H1 (cell line): ENCODE results near the gene SF3A2. TPM values are rescaled to one million over a fixed set of nuclear protein-coding genes. Genes with fewer than 3 reads are reported as not detected.
A peak's percentile ranks its signal among the peaks of the same experiment; 100 is the strongest.

ENCODE experiments used
- CTCF ChIA-PET: fragments of 300-600 bp; sonication (Branson Sonifier 250); formaldehyde crosslinking; loops from one replicate; lab custom pipeline; 2021; ENCODE audit not compliant: partially characterized antibody; lab: Charles Lee
- POLR2A ChIA-PET: fragments of 300-600 bp; sonication (Branson Sonifier 250); formaldehyde crosslinking; loops from one replicate; lab custom pipeline; 2021; ENCODE audit warnings: inconsistent platforms; ENCODE audit not compliant: partially characterized antibody; lab: Charles Lee
- DNase-seq, 2 experiments: peaks; one replicate each; pipeline versions ENCODE4 v3.0.0 to v3.0.0-alpha.2; 2010 to 2022; ENCODE audit warnings: low spot score in 2 of 2, low read depth in 1 of 2, mixed read lengths in 1 of 2
- FAIRE-seq: peaks from 2 replicates; lab custom pipeline; 2011; peaks lifted over from hg19 to GRCh38; lab: Jason Lieb, UNC
- H2AFZ ChIP-seq: 2 replicates; pipeline ENCODE4 v1.8.1; 2012; ENCODE audit warnings: low read length, inconsistent platforms
- H2AK5ac ChIP-seq: 2 replicates; pipeline ENCODE4 v1.6.1; 2013; ENCODE audit warnings: low read depth, low read length
- H2BK120ac ChIP-seq: replicated peaks from 2 replicates; pipeline ENCODE3; 2013; ENCODE audit warnings: low read depth, low read length, inconsistent platforms
- H2BK12ac ChIP-seq: 2 replicates; pipeline ENCODE4 v1.6.1; 2013; ENCODE audit warnings: low read depth, low read length
- H2BK15ac ChIP-seq: 2 replicates; pipeline ENCODE4 v1.6.1; 2013; ENCODE audit warnings: low read length
- H2BK20ac ChIP-seq: 2 replicates; pipeline ENCODE4 v1.6.1; 2013; ENCODE audit warnings: low read length
- H2BK5ac ChIP-seq: 2 replicates; pipeline ENCODE4 v1.6.1; 2013; ENCODE audit warnings: low read depth, low read length
- H3K14ac ChIP-seq: 2 replicates; pipeline ENCODE4 v1.6.1; 2013; ENCODE audit warnings: inconsistent platforms; ENCODE audit not compliant: insufficient read length
- H3K18ac ChIP-seq: 2 replicates; pipeline ENCODE4 v1.6.1; 2013; ENCODE audit warnings: low read length; ENCODE audit errors: extremely low read depth
- H3K23ac ChIP-seq: 2 replicates; pipeline ENCODE4 v1.6.1; 2013; ENCODE audit warnings: inconsistent platforms; ENCODE audit not compliant: insufficient read length
- H3K23me2 ChIP-seq: 2 replicates; pipeline ENCODE4 v1.6.1; 2013; ENCODE audit warnings: low read depth, low read length
- H3K27ac ChIP-seq: 2 replicates; pipeline ENCODE4 v1.6.1; 2011; ENCODE audit warnings: low read depth, low read length, inconsistent platforms
- H3K27me3 ChIP-seq, 4 experiments: replicated peaks in 1 of 4; 1 replicate in 1 of 4; 2 replicates in 3 of 4; pipeline versions ENCODE4 v1.6.1 to v1.8.1; 2011 to 2013; ENCODE audit warnings: low read length in 3 of 4, mild to moderate bottlenecking in 3 of 4, inconsistent platforms in 2 of 4, mixed read lengths in 2 of 4, moderate library complexity in 1 of 4; ENCODE audit not compliant: control insufficient read depth in 3 of 4, insufficient read depth in 3 of 4; ENCODE audit errors: extremely low read depth in 1 of 4
- H3K36me3 ChIP-seq, 4 experiments: 2 replicates each; pipeline versions ENCODE4 v1.6.1 to v1.8.1; 2011 to 2013; ENCODE audit warnings: mild to moderate bottlenecking in 4 of 4, low read length in 3 of 4, moderate library complexity in 2 of 4, control low read depth in 1 of 4, inconsistent platforms in 1 of 4; ENCODE audit not compliant: insufficient read depth in 4 of 4, control insufficient read depth in 2 of 4
- H3K4ac ChIP-seq: replicated peaks from 2 replicates; pipeline ENCODE3; 2013; ENCODE audit warnings: low read length, low read depth, mixed read lengths, inconsistent platforms; ENCODE audit not compliant: insufficient read length
- H3K4me1 ChIP-seq, 4 experiments: replicated peaks in 1 of 4; 1 replicate in 1 of 4; 2 replicates in 3 of 4; pipeline versions ENCODE4 v1.6.1 to v1.8.1; 2011 to 2013; ENCODE audit warnings: low read length in 3 of 4, inconsistent platforms in 2 of 4, mixed read lengths in 1 of 4; ENCODE audit not compliant: insufficient read depth in 4 of 4, control insufficient read depth in 3 of 4
- H3K4me2 ChIP-seq, 2 experiments: 2 replicates each; pipeline versions ENCODE4 v1.6.1 to v1.8.1; 2011 to 2013; ENCODE audit warnings: low read depth in 2 of 2, low read length in 2 of 2, control low read depth in 1 of 2, inconsistent platforms in 1 of 2, mild to moderate bottlenecking in 1 of 2; ENCODE audit not compliant: insufficient read depth in 1 of 2
- H3K4me3 ChIP-seq, 4 experiments: fragments of 200-600, 300-600 bp in 1 of 4; sonication (generic), shearing (Covaris generic), sonication (Bioruptor Twin) in 1 of 4; 2 replicates each; pipeline versions ENCODE4 v1.5.1 to v1.8.1; 2011 to 2016; ENCODE audit warnings: low read length in 4 of 4, low read depth in 3 of 4, control low read depth in 2 of 4, inconsistent platforms in 2 of 4, mild to moderate bottlenecking in 2 of 4, mixed read lengths in 1 of 4, moderate library complexity in 1 of 4; ENCODE audit not compliant: insufficient read depth in 2 of 4; ENCODE audit errors: extremely low read depth in 1 of 4
- H3K56ac ChIP-seq: replicated peaks from 2 replicates; pipeline ENCODE3; 2013; ENCODE audit warnings: low read depth, mild to moderate bottlenecking, mixed read lengths, low read length, inconsistent platforms; ENCODE audit not compliant: insufficient read length
- H3K79me1 ChIP-seq: 2 replicates; pipeline ENCODE4 v1.6.1; 2013; ENCODE audit warnings: low read depth, low read length, control low read depth
- H3K79me2 ChIP-seq, 2 experiments: 2 replicates each; pipeline versions ENCODE4 v1.6.1 to v1.8.1; 2012 to 2013; ENCODE audit warnings: low read length in 2 of 2, mild to moderate bottlenecking in 2 of 2, inconsistent platforms in 1 of 2; ENCODE audit not compliant: insufficient read depth in 2 of 2, control insufficient read depth in 1 of 2
- H3K9ac ChIP-seq, 4 experiments: replicated peaks in 1 of 4; 1 replicate in 1 of 4; 2 replicates in 3 of 4; pipeline versions ENCODE4 v1.6.1 to v1.8.1; 2011 to 2013; ENCODE audit warnings: low read depth in 3 of 4, low read length in 3 of 4, control low read depth in 2 of 4, mild to moderate bottlenecking in 2 of 4, moderate library complexity in 2 of 4, inconsistent platforms in 1 of 4; ENCODE audit errors: extremely low read depth in 1 of 4
- H3K9me3 ChIP-seq, 2 experiments: 2 replicates each; pipeline versions ENCODE4 v1.6.1 to v1.8.1; 2012 to 2013; ENCODE audit warnings: mild to moderate bottlenecking in 2 of 2, moderate library complexity in 2 of 2, control low read depth in 1 of 2, inconsistent platforms in 1 of 2, low read depth in 1 of 2, low read length in 1 of 2, mixed read lengths in 1 of 2; ENCODE audit not compliant: insufficient read depth in 2 of 2
- H4K20me1 ChIP-seq, 2 experiments: replicated peaks in 1 of 2; 2 replicates each; pipeline versions ENCODE3 to v1.8.1; 2011 to 2013; ENCODE audit warnings: inconsistent platforms in 2 of 2, low read length in 2 of 2, mild to moderate bottlenecking in 1 of 2; ENCODE audit not compliant: insufficient read depth in 2 of 2, control insufficient read depth in 1 of 2
- H4K5ac ChIP-seq: 2 replicates; pipeline ENCODE4 v1.6.1; 2013; ENCODE audit warnings: low read length, low read depth, mixed read lengths, inconsistent platforms; ENCODE audit not compliant: insufficient read length
- H4K8ac ChIP-seq: 2 replicates; pipeline ENCODE4 v1.8.0; 2013; ENCODE audit warnings: mild to moderate bottlenecking, moderate library complexity, low read length, inconsistent platforms; ENCODE audit not compliant: insufficient read depth; ENCODE audit errors: extremely low read depth
- H4K91ac ChIP-seq: replicated peaks from 2 replicates; pipeline ENCODE3; 2013; ENCODE audit warnings: low read length, mixed read lengths, inconsistent platforms; ENCODE audit not compliant: insufficient read length
- CTCF ChIP-seq, 3 experiments: IDR thresholded peaks; 1 replicate in 2 of 3; 2 replicates in 1 of 3; pipeline versions ENCODE4 v1.5.1 to v1.6.1; 2011; ENCODE audit warnings: low read length in 3 of 3, mild to moderate bottlenecking in 3 of 3, inconsistent platforms in 2 of 3, low read depth in 1 of 3, moderate library complexity in 1 of 3; ENCODE audit not compliant: insufficient read depth in 1 of 3; ENCODE audit errors: control extremely low read depth in 1 of 3
- HDAC2 ChIP-seq, 2 experiments: fragments of 300-600 bp in 1 of 2; sonication (generic) in 1 of 2; IDR thresholded peaks; 2 replicates each; pipeline ENCODE4 v1.6.1; 2011 to 2012; ENCODE audit warnings: low read depth in 2 of 2, low read length in 2 of 2, mild to moderate bottlenecking in 2 of 2, moderate library complexity in 2 of 2, borderline replicate concordance in 1 of 2, inconsistent platforms in 1 of 2
- WGBS, 2 experiments: shearing (Covaris generic) in 1 of 2; methylation state at CpG; one replicate each; pipeline versions ENCODE4 v1.1.6 to v1.1.7; 2013 to 2015; ENCODE audit warnings: low lambda C conversion rate in 2 of 2, mixed read lengths in 2 of 2, inconsistent platforms in 1 of 2, low coverage in 1 of 2, missing lambda C conversion rate in 1 of 2; ENCODE audit not compliant: insufficient replicate concordance in 2 of 2, insufficient coverage in 1 of 2, insufficient read length in 1 of 2; ENCODE audit errors: extremely low coverage in 1 of 2, missing lambda C conversion rate in 1 of 2; 5-methylcytosine and 5-hydroxymethylcytosine counted together
- polyA plus RNA-seq, 7 experiments: library from polyadenylated mRNA; depleted of rRNA in 3 of 7; stranded (reverse) in 5 of 7; unstranded in 2 of 7; fragments of >200 nt in 5 of 7; fragments of 200-250 nt in 2 of 7; gene quantifications; 1 replicate in 5 of 7; 2 replicates in 1 of 7; 4 replicates in 1 of 7; pipeline versions ENCODE4 v1.2.1 to v1.2.3, GENCODE V29; 2011 to 2013; ENCODE audit warnings: missing spikeins in 2 of 7, mixed read lengths in 2 of 7
- total RNA-seq: library from RNA; stranded (reverse); fragmentation: NEBNext Ultra II Directional; extraction: Animal tissue kit (Norgen Biotek cat#: 25700); gene quantifications from 2 replicates; pipeline ENCODE4 v1.2.1, GENCODE V29; 2021

SF3A2 gene
- total and polyA plus RNA-seq, 2 of the 8 experiments (the other 6 are each of a cell fraction or from before 2014, with no cell fraction given) = 15.3 to 146 TPM

- no peak overlapping the region for H2BK5ac ChIP-seq
- no peak overlapping the region for H2BK20ac ChIP-seq
- H2BK12ac ChIP-seq = no peak overlapping the region
- H3K79me1 ChIP-seq = peaks cover 13% of the 10 kb centered on the region; the same call in 1 of the 2 replicates
- peaks cover under 1 to 27% (median 11%) of the 10 kb centered on the region in 4 experiments; a peak in 6 of 8 replicates for H3K36me3 ChIP-seq
- H3K23me2 ChIP-seq = no peaks in the 10 kb centered on the region
- no peak overlapping the region for H2BK15ac ChIP-seq
- no peak overlapping the region for H3K14ac ChIP-seq
- no peak overlapping the region for H2BK120ac ChIP-seq
- H2AFZ ChIP-seq = no peak overlapping the region
- CTCF ChIA-PET = interaction anchor here (0.6 to 5.1 kb wide), 6 partner anchors 10 to 40 kb away, joined by 3 to 50 read pairs (median 4); no protein-coding TSS in a partner anchor
- no peaks in the 10 kb centered on the region for H3K4me1 ChIP-seq
- H3K27me3 ChIP-seq = no peaks in the 10 kb centered on the region
- H3K4me2 ChIP-seq = no peak overlapping the region
- H3K79me2 ChIP-seq = peaks cover 0 to 24% of the 10 kb centered on the region in 2 experiments; a peak in 2 of 4 replicates
- POLR2A ChIA-PET = interaction anchor here (0.6 to 1.3 kb wide), 2 partner anchors 30 to 54 kb away, joined by 3 to 4 read pairs; partner anchors contain the start of gene AMH
- no peak for TF ChIP-seq HDAC2 (IDR thresholded peaks at IDR 0.05; ENCODE audit: borderline replicate concordance in 1 of 2, low read depth in 2 of 2, low read length in 2 of 2)
- TF ChIP-seq CTCF (IDR thresholded peaks at IDR 0.05; ENCODE audit: control extremely low read depth in 1 of 3, insufficient read depth in 1 of 3, low read depth in 1 of 3, low read length in 3 of 3) = peak in 1 of 3 experiments; percentile 11; a peak in 1 of 4 replicates
- H4K5ac ChIP-seq = no peak overlapping the region
- H2AK5ac ChIP-seq = no peak overlapping the region
- 85% methylated on average over 19 of the region's 19 CpGs; no CpG with 5 or more reads in 1 of the 2 experiments for WGBS, 2 experiments
- peaks cover 4% of the 10 kb centered on the region in 2 experiments; a peak in 2 of 4 replicates for H3K9me3 ChIP-seq
- no peak overlapping the region for H3K56ac ChIP-seq
- no peak overlapping the region for H3K23ac ChIP-seq
- DNase-seq (no peak), FAIRE-seq (no peak)
- no peak overlapping the region for H3K18ac ChIP-seq
- no peak overlapping the region for H3K4me3 ChIP-seq
- no peak overlapping the region for H3K9ac ChIP-seq
- H4K8ac ChIP-seq = no peak overlapping the region
- H3K4ac ChIP-seq = no peak overlapping the region
- H4K20me1 ChIP-seq = peaks cover 10 to 36% of the 10 kb centered on the region in 2 experiments
- H4K91ac ChIP-seq = no peak overlapping the region
- no peak overlapping the region for H3K27ac ChIP-seq
Measured at GRCh38 chr19:2195914-2196313, 40.7 kb upstream of the SF3A2 start.
